ENCODE data around the gene GNG4. TPM values are rescaled to one million over a fixed set of nuclear protein-coding genes. Genes with fewer than 3 reads are reported as not detected.

GNG4 gene
- total RNA-seq, 1 experiment from 2014 or later = 34.4 TPM

DNA sequence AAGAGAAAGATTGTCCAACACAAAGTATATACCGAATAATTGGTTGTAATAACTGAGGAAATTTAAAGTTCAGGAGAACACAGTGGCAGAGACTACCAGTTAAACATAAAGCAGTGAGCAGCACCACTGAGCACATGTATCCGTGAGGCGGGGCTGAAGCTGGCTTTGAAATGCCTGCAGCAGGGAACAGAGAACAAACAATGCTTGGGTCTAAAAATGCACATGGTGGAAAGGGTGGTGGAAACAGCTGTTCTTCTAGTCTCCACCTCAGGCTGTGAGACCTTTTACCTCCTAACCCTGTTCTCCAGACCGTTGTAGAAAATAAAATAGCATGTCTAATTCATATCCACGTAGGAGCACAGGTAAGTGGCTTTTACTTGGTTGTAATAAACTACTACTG, 7.7 kb upstream of the GNG4 start:
- Histone ChIP-seq H2BK20ac (ENCODE audit: low read depth, low read length, poor library complexity, severe bottlenecking) (no peak overlapping the region), H3K9me3 (ENCODE audit: control insufficient read depth, low read depth, low read length) (no peaks in the 10 kb centered on the region), H3K23me2 (ENCODE audit: insufficient read length, low read depth, low read length, poor library complexity, severe bottlenecking) (no peaks in the 10 kb centered on the region), H3K79me1 (ENCODE audit: insufficient read depth, low read depth, low read length, poor library complexity, severe bottlenecking) (no peaks in the 10 kb centered on the region), H2BK120ac (ENCODE audit: low read depth, low read length, poor library complexity, severe bottlenecking) (no peak overlapping the region), H3K23ac (ENCODE audit: insufficient read length, low read depth, low read length) (no peak overlapping the region), H3K18ac (ENCODE audit: insufficient read length, low read depth, low read length) (no peak overlapping the region), H3K27me3 (ENCODE audit: insufficient read depth, low read length) (no peaks in the 10 kb centered on the region), H2BK12ac (ENCODE audit: insufficient read length, low read depth, low read length) (no peak overlapping the region), H4K20me1 (ENCODE audit: control insufficient read depth, insufficient read depth, insufficient read length) (no peaks in the 10 kb centered on the region), H2AK5ac (ENCODE audit: insufficient read length, low read length) (no peak overlapping the region), H2AFZ (ENCODE audit: low read length) (no peak overlapping the region), H4K91ac (ENCODE audit: insufficient read length, low read depth, low read length) (no peak overlapping the region), H3K9ac (ENCODE audit: extremely low read depth, insufficient read length, low read length) (no peak overlapping the region), H3K27ac (ENCODE audit: insufficient read length, low read depth, low read length) (no peak overlapping the region), H4K8ac (replicated peaks; ENCODE audit: insufficient read length, low read depth, low read length) (no peak overlapping the region), H3K56ac (ENCODE audit: insufficient read length, low read depth, low read length) (no peak overlapping the region), H2BK5ac (ENCODE audit: insufficient read length, low read length) (no peak overlapping the region), H3K14ac (ENCODE audit: insufficient read depth, low read length) (no peak overlapping the region), H3T11ph (ENCODE audit: low read length) (no peak overlapping the region), H3K4ac (ENCODE audit: low read depth, low read length) (no peak overlapping the region), H3K79me2 (ENCODE audit: insufficient read depth, low read length) (no peaks in the 10 kb centered on the region), H3K4me2 (ENCODE audit: insufficient read depth, insufficient read length, low read length) (no peak overlapping the region), H3K4me1 (ENCODE audit: insufficient read depth, low read length) (peaks cover 2% of the 10 kb centered on the region; the same call in 1 of the 2 replicates), H4K5ac (ENCODE audit: insufficient read length, low read depth, low read length) (no peak overlapping the region), H2BK15ac (ENCODE audit: low read depth, low read length) (no peak overlapping the region)
- Mint-ChIP-seq H3K27me3 (ENCODE audit: low read depth) (peaks cover 13% of the 10 kb centered on the region), H3K9me3 (no peaks in the 10 kb centered on the region), H3K4me3 (no peak overlapping the region), H3K36me3 (ENCODE audit: insufficient read depth in 1 of 3, low read depth in 3 of 3) (peaks cover 0 to 4% (median 0%) of the 10 kb centered on the region in 3 experiments; a peak in 1 of 7 replicates), H3K27ac (0 out of 7 replicates have a peak overlapping the region, but pooled peaks of 1 of the 3 experiments have one; percentile 11), H3K4me1 (peaks cover 28 to 34% of the 10 kb centered on the region in 2 experiments)
- DNase-seq = no peak
- no CpG with 5 or more reads among the region's 5 CpGs for WGBS (ENCODE audit: extremely low coverage, insufficient read length, low lambda C conversion rate)
- TF ChIP-seq, protein P1, sequence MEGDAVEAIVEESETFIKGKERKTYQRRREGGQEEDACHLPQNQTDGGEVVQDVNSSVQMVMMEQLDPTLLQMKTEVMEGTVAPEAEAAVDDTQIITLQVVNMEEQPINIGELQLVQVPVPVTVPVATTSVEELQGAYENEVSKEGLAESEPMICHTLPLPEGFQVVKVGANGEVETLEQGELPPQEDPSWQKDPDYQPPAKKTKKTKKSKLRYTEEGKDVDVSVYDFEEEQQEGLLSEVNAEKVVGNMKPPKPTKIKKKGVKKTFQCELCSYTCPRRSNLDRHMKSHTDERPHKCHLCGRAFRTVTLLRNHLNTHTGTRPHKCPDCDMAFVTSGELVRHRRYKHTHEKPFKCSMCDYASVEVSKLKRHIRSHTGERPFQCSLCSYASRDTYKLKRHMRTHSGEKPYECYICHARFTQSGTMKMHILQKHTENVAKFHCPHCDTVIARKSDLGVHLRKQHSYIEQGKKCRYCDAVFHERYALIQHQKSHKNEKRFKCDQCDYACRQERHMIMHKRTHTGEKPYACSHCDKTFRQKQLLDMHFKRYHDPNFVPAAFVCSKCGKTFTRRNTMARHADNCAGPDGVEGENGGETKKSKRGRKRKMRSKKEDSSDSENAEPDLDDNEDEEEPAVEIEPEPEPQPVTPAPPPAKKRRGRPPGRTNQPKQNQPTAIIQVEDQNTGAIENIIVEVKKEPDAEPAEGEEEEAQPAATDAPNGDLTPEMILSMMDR (conservative IDR thresholded peaks at IDR 0.05) = no peak
